Trophoblast cell (in vitro differentiated cells and primary cell): ENCODE results near the gene FBXO31.
"Not testable (repeated sequence)": the region's sequence is repeated elsewhere in the genome, so short reads cannot be mapped to it uniquely, and the experiment has no call there.

Experiments used
- DNase-seq, 2 donors: peaks; one replicate each; pipeline ENCODE4 v3.0.0-alpha.2; 2016
- H2AFZ ChIP-seq: 2 replicates; pipeline ENCODE4 v1.6.1; 2013; ENCODE audit warnings: low read length, moderate library complexity, mild to moderate bottlenecking; ENCODE audit not compliant: insufficient read depth, poor library complexity
- H2AK5ac ChIP-seq: 2 replicates; pipeline ENCODE4 v1.6.1; 2013; ENCODE audit warnings: mild to moderate bottlenecking, low read length
- H2BK120ac ChIP-seq: 2 replicates; pipeline ENCODE4 v1.6.1; 2013; ENCODE audit warnings: low read length, mild to moderate bottlenecking, moderate library complexity; ENCODE audit not compliant: insufficient read depth, poor library complexity
- H2BK12ac ChIP-seq: 2 replicates; pipeline ENCODE4 v1.6.1; 2013; ENCODE audit warnings: mild to moderate bottlenecking, low read length, moderate library complexity
- H2BK5ac ChIP-seq: 2 replicates; pipeline ENCODE4 v1.6.1; 2013; ENCODE audit warnings: low read length, low read depth, moderate library complexity, mild to moderate bottlenecking; ENCODE audit not compliant: poor library complexity
- H3K14ac ChIP-seq: 2 replicates; pipeline ENCODE4 v1.6.1; 2013; ENCODE audit warnings: mild to moderate bottlenecking, low read length
- H3K18ac ChIP-seq: 2 replicates; pipeline ENCODE4 v1.6.1; 2013; ENCODE audit warnings: mild to moderate bottlenecking, low read length
- H3K23ac ChIP-seq: 2 replicates; pipeline ENCODE4 v1.6.1; 2013; ENCODE audit warnings: low read length
- H3K27ac ChIP-seq: 2 replicates; pipeline ENCODE4 v1.5.1; 2013; ENCODE audit warnings: low read depth, mild to moderate bottlenecking, inconsistent platforms, low read length, moderate library complexity
- H3K27me3 ChIP-seq: 2 replicates; pipeline ENCODE4 v1.6.1; 2013; ENCODE audit warnings: inconsistent platforms, mild to moderate bottlenecking, low read length, moderate library complexity; ENCODE audit not compliant: insufficient read depth
- H3K36me3 ChIP-seq, 2 experiments: 1 replicate in 1 of 2; 2 replicates in 1 of 2; pipeline ENCODE4 v1.6.1; 2013; ENCODE audit warnings: low read length in 2 of 2, mild to moderate bottlenecking in 2 of 2, moderate library complexity in 1 of 2; ENCODE audit not compliant: insufficient read depth in 2 of 2, control insufficient read depth in 1 of 2
- H3K4ac ChIP-seq: 2 replicates; pipeline ENCODE4 v1.6.1; 2013; ENCODE audit warnings: low read depth, mild to moderate bottlenecking, low read length, moderate library complexity
- H3K4me1 ChIP-seq, 2 experiments: 1 replicate in 1 of 2; 2 replicates in 1 of 2; pipeline ENCODE4 v1.6.1; 2013; ENCODE audit warnings: low read length in 2 of 2, mild to moderate bottlenecking in 2 of 2, moderate library complexity in 1 of 2; ENCODE audit not compliant: insufficient read depth in 2 of 2, control insufficient read depth in 1 of 2
- H3K4me2 ChIP-seq: 2 replicates; pipeline ENCODE4 v1.6.1; 2013; ENCODE audit warnings: inconsistent platforms, mild to moderate bottlenecking, low read length, moderate library complexity
- H3K4me3 ChIP-seq: 2 replicates; pipeline ENCODE4 v1.5.1; 2013; ENCODE audit warnings: mild to moderate bottlenecking, low read depth, low read length, inconsistent platforms
- H3K79me1 ChIP-seq: one replicate; pipeline ENCODE4 v1.6.1; 2013; ENCODE audit warnings: low read length
- H3K79me2 ChIP-seq: 2 replicates; pipeline ENCODE4 v1.6.1; 2013; ENCODE audit warnings: low read length, mild to moderate bottlenecking; ENCODE audit not compliant: control insufficient read depth, insufficient read depth, poor library complexity
- H3K9ac ChIP-seq: 2 replicates; pipeline ENCODE4 v1.6.1; 2013; ENCODE audit warnings: mild to moderate bottlenecking, low read length
- H3K9me3 ChIP-seq: 2 replicates; pipeline ENCODE4 v1.6.1; 2013; ENCODE audit warnings: low read depth, mild to moderate bottlenecking, control low read depth, inconsistent platforms, low read length; ENCODE audit not compliant: insufficient read depth
- H4K12ac ChIP-seq: 2 replicates; pipeline ENCODE4 v1.6.1; 2013; ENCODE audit warnings: low read depth, mild to moderate bottlenecking, low read length, moderate library complexity
- H4K8ac ChIP-seq: 2 replicates; pipeline ENCODE4 v1.6.1; 2013; ENCODE audit warnings: low read depth, mild to moderate bottlenecking, low read length, moderate library complexity
- H4K91ac ChIP-seq: one replicate; pipeline ENCODE4 v1.6.1; 2013; ENCODE audit warnings: low read depth, mild to moderate bottlenecking, low read length, moderate library complexity
- WGBS: extraction: QIAGEN DNeasy Blood & Tissue Kit; methylation state at CpG from one replicate; pipeline ENCODE4 v1.1.7; 2013; ENCODE audit warnings: missing lambda C conversion rate; ENCODE audit not compliant: insufficient read length, insufficient coverage; ENCODE audit errors: extremely low coverage; 5-methylcytosine and 5-hydroxymethylcytosine counted together

FBXO31 gene

DNA sequence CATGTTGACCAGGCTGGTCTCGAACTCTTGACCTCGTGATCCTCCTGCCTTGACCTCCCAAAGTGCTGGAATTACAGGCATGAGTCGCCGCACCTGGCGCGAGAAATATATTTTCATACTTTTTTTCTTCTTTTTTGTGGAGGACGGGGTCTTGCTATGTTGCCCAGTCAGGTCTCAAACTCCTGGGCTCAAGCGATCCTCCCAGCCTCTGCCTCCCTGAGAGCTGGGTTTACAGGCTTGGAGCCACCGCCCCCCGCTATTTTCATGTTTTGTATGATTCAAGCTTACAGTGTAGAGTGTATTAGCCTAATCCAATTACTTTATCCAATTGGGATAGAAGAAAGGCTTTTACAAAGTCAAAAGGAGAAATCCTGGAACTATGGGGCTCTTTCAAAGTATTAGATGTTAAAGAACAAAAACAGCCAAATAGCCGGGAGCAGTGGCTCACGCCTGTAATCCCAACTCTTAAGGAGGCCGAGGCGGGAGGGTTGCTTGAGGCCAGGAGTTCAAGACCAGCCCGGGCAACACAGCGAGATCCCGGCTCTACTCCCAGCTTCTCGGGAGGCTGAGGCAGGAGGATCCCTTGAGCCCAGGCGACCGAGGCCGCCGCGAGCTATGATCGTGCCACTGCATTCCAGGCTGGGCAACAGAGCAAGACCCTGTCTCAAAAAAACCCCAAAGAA is 7.2 kb upstream of the FBXO31 start:
- Histone ChIP-seq H3K4ac (no peak overlapping the region), H3K4me2 (peak overlapping the region; percentile 92), H3K79me2 (peaks cover 13% of the 10 kb centered on the region), H2AK5ac (no peak overlapping the region), H3K14ac (peak overlapping the region; percentile 60), H2BK120ac (peak overlapping the region; percentile 95), H4K91ac (peak overlapping the region; percentile 97), H2AFZ (no peak overlapping the region), H3K9me3 (no peaks in the 10 kb centered on the region), H3K9ac (no peak overlapping the region), H4K12ac (no peak overlapping the region), H2BK5ac (no peak overlapping the region), H2BK12ac (peak overlapping the region; percentile 4), H3K27me3 (no peaks in the 10 kb centered on the region), H3K4me3 (no peak overlapping the region), H3K36me3 (no peaks in the 10 kb centered on the region), H3K4me1 (peaks cover 6 to 12% of the 10 kb centered on the region in 2 experiments), H3K18ac (no peak overlapping the region), H3K27ac (peak overlapping the region; percentile 93), H4K8ac (peak overlapping the region; percentile 98), H3K79me1 (peaks cover 8% of the 10 kb centered on the region), H3K23ac (no peak overlapping the region)
- DNase-seq, result no peak
- no CpG with 5 or more reads among the region's 24 CpGs for WGBS

DNA sequence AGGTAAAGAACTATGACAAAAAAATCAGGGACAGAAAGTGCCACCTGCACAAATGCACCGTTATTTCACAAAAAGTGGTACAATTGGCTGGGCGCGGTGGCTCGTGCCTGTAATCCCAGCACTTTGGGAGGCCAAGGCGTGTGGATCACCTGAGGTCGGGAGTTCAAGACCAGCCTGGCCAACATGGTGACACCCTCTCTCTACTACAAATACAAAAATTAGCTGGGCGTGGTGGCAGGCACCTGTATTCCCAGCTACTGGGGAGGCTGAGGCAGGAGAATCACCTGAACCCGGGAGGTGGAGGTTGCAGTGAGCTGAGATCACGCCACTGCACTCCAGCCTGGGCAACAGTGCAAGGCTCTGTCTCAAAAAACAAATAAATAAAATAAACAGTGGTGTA is 6.3 kb upstream of the FBXO31 start:
- H3K9ac ChIP-seq, H4K12ac ChIP-seq, H3K23ac ChIP-seq, H3K9me3 ChIP-seq, H2AFZ ChIP-seq, H3K4ac ChIP-seq, H2AK5ac ChIP-seq, H3K27ac ChIP-seq, H3K4me3 ChIP-seq, DNase-seq, H3K27me3 ChIP-seq, H3K18ac ChIP-seq, H3K79me1 ChIP-seq, H2BK5ac ChIP-seq, H3K4me2 ChIP-seq, H3K14ac ChIP-seq, H3K36me3 ChIP-seq, H2BK12ac ChIP-seq, H4K8ac ChIP-seq, H4K91ac ChIP-seq, H2BK120ac ChIP-seq: not testable (repeated sequence)
- H3K4me1 ChIP-seq, result peaks cover 6 to 12% of the 10 kb centered on the region in 2 experiments
- WGBS, result no CpG with 5 or more reads among the region's 9 CpGs
- peaks cover 13% of the 10 kb centered on the region for H3K79me2 ChIP-seq

DNA sequence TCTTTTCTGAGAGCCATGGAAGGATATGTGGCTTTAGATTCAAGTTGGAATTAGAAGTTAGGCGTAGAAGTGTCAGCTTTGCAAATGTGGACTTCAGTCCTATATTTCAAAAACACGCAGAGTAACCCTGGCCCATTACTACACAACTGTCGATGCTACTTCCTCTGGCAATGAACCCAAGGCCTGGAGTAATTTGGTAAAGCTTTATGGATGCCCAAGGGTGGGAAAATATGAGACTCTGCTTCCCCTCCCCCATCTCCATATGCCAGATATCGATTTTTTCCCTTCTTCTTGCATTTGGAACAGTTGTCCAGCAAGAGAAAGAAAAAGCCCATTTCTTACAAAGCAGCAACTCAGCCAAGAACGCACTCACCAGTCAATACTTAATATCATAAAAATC is 5.7 kb upstream of the FBXO31 start:
- H3K4me1 ChIP-seq, result peaks cover 6 to 12% of the 10 kb centered on the region in 2 experiments
- peaks cover 13% of the 10 kb centered on the region for H3K79me1 ChIP-seq
- H3K4ac ChIP-seq, result no peak overlapping the region
- no peak overlapping the region for H4K12ac ChIP-seq
- H3K9ac ChIP-seq, result no peak overlapping the region
- no peak overlapping the region for H3K4me3 ChIP-seq
- no peak overlapping the region for H4K8ac ChIP-seq
- H3K27me3 ChIP-seq, result no peaks in the 10 kb centered on the region
- H3K23ac ChIP-seq, result no peak overlapping the region
- H3K18ac ChIP-seq, result no peak overlapping the region
- no peaks in the 10 kb centered on the region for H3K9me3 ChIP-seq
- WGBS, result no CpG with 5 or more reads among the region's 5 CpGs
- H4K91ac ChIP-seq, result peak overlapping the region; percentile 35
- DNase-seq, result no peak
- no peak overlapping the region for H3K27ac ChIP-seq
- H2BK5ac ChIP-seq, result no peak overlapping the region
- H3K14ac ChIP-seq, result no peak overlapping the region
- no peaks in the 10 kb centered on the region for H3K36me3 ChIP-seq
- H3K79me2 ChIP-seq, result peaks cover 15% of the 10 kb centered on the region
- peak overlapping the region; percentile 61 for H2BK12ac ChIP-seq
- no peak overlapping the region for H2AK5ac ChIP-seq
- no peak overlapping the region for H2BK120ac ChIP-seq
- no peak overlapping the region for H3K4me2 ChIP-seq
- H2AFZ ChIP-seq, result no peak overlapping the region

DNA sequence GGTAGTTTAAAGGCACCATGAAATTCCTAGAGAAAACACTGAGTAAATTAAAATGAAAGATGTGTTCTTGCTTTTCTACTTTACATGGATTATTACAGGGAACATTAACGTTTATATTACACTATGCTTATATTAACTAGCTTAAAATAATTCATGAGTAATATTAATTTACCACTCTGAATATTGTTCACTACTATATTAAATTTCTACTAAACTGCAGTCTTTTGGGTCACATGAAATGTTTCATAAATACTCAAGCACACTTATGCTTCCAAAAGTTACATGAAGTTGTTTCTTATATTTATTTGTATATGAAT is 5.2 kb upstream of the FBXO31 start:
- peak overlapping the region; percentile 48 for H3K4me2 ChIP-seq
- no peak overlapping the region for H3K18ac ChIP-seq
- no peaks in the 10 kb centered on the region for H3K36me3 ChIP-seq
- no peak overlapping the region for H2BK12ac ChIP-seq
- H3K14ac ChIP-seq, result no peak overlapping the region
- H4K8ac ChIP-seq, result no peak overlapping the region
- H2AK5ac ChIP-seq, result no peak overlapping the region
- no peak overlapping the region for H2BK120ac ChIP-seq
- H2BK5ac ChIP-seq, result no peak overlapping the region
- H3K23ac ChIP-seq, result no peak overlapping the region
- DNase-seq, result no peak
- no peaks in the 10 kb centered on the region for H3K27me3 ChIP-seq
- H3K27ac ChIP-seq, result no peak overlapping the region
- no peaks in the 10 kb centered on the region for H3K9me3 ChIP-seq
- H3K79me1 ChIP-seq, result peaks cover 16% of the 10 kb centered on the region
- H4K91ac ChIP-seq, result no peak overlapping the region
- no peak overlapping the region for H3K4me3 ChIP-seq
- peaks cover 17% of the 10 kb centered on the region for H3K79me2 ChIP-seq
- no peak overlapping the region for H3K4ac ChIP-seq
- H3K4me1 ChIP-seq, result peaks cover 6 to 12% of the 10 kb centered on the region in 2 experiments
- no peak overlapping the region for H3K9ac ChIP-seq
- no peak overlapping the region for H4K12ac ChIP-seq
- no CpG with 5 or more reads among the region's 1 CpG for WGBS
- no peak overlapping the region for H2AFZ ChIP-seq
